NCI-H446 treated with DMSO at 0.1 percent for 48 hours (cell line): ENCODE results near the gene EPHA8.

ENCODE experiments used
- DNase-seq: peaks from one replicate; lab custom pipeline; 2025; lab: John Stamatoyannopoulos, UW

The EPHA8 gene

GRCh38 chr1:22536506-22536905, 26.8 kb upstream of the EPHA8 start:
- no peak for DNase-seq

- DNase-seq, result no peak
Observed at GRCh38 chr1:22537441-22538139, 25.7 kb upstream of the EPHA8 start.

GRCh38 chr1:22539510-22540118, 23.7 kb upstream of the EPHA8 start:
- no peak for DNase-seq

- DNase-seq, result no peak
Observed at GRCh38 chr1:22540337-22540736, 23.0 kb upstream of the EPHA8 start.

GRCh38 chr1:22542886-22543285, 20.4 kb upstream of the EPHA8 start:
- DNase-seq, result no peak

- no peak for DNase-seq
Observed at GRCh38 chr1:22543679-22544078, 19.6 kb upstream of the EPHA8 start.

- DNase-seq, result no peak
Observed at GRCh38 chr1:22544606-22545005, 18.7 kb upstream of the EPHA8 start.

GRCh38 chr1:22545141-22545540, 18.1 kb upstream of the EPHA8 start:
- DNase-seq, result no peak

GRCh38 chr1:22547186-22547817, 16.0 kb upstream of the EPHA8 start:
- DNase-seq, result no peak

GRCh38 chr1:22547818-22548462, 15.3 kb upstream of the EPHA8 start:
- no peak for DNase-seq

- no peak for DNase-seq
Observed at GRCh38 chr1:22550021-22550420, 13.3 kb upstream of the EPHA8 start.

GRCh38 chr1:22551591-22551990, 11.7 kb upstream of the EPHA8 start:
- DNase-seq, result no peak

GRCh38 chr1:22552021-22552420, 11.3 kb upstream of the EPHA8 start:
- no peak for DNase-seq

- DNase-seq, result no peak
Observed at GRCh38 chr1:22553104-22553880, 10.0 kb upstream of the EPHA8 start.

GRCh38 chr1:22553991-22554522, 9.2 kb upstream of the EPHA8 start:
- DNase-seq, result no peak

GRCh38 chr1:22555371-22555656, 8.0 kb upstream of the EPHA8 start:
- DNase-seq, result no peak

GRCh38 chr1:22556391-22557104, 6.7 kb upstream of the EPHA8 start:
- DNase-seq, result no peak

GRCh38 chr1:22557341-22557950, 5.8 kb upstream of the EPHA8 start:
- no peak for DNase-seq

- DNase-seq, result no peak
Observed at GRCh38 chr1:22563671-22564602, 648 bp downstream of the EPHA8 start.

- no peak for DNase-seq
Observed at GRCh38 chr1:22566161-22566560, 2.9 kb downstream of the EPHA8 start.
